NCI-H510A treated with DMSO at 0.1 percent for 48 hours (cell line): ENCODE results near the gene KRT6A.
"Not testable (repeated sequence)": the region's sequence is repeated elsewhere in the genome, so short reads cannot be mapped to it uniquely, and the experiment has no call there.

Experiments
- DNase-seq: peaks from one replicate; lab custom pipeline; 2025; lab: John Stamatoyannopoulos, UW

Gene KRT6A

GRCh38 chr12:52464897-52465296, 28.2 kb downstream of the KRT6A start:
- DNase-seq = no peak

DNA sequence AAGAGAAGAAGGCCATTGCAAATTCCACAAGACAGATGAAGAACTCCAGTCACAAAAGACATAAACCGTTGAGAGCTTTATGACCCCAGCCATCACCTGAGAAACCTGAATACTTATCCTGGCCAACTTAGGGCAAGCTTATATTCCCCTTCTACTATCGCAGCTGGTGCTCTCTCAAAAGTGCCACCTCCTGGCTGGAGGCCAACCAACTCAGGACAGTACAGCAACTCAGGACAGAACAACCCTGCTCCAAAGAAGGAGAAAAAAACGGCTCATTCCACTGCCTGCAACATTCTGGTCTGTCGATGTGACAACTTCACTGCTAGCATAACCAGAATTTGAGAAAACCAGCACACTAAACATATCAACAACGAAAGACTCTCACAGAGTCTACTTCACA, 31.4 kb downstream of the KRT6A start:
- DNase-seq = no peak

- no peak for DNase-seq
Observed at GRCh38 chr12:52458861-52459260, 34.2 kb downstream of the KRT6A start.

DNA sequence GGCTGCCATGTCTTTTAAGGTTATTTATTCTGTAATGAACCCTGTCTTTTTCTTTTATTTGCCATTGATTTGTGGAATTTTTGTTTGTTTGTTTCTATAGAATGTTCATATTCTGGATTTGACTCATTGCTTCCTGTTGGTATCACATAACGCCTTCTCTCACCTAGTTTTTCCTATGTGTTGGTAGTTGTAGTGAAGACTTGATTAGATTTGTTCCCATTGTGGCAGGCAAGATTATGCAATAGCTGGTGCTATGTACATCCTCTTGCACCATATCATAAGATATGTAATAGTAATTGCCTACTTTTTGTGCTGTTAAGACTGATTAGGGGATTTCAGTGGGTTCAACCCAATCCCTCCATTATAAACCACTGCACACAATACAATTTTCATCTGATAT, 37.2 kb downstream of the KRT6A start:
- DNase-seq = no peak

- DNase-seq = peak; percentile 32
Observed at GRCh38 chr12:52454411-52455201, 38.5 kb downstream of the KRT6A start.

DNA sequence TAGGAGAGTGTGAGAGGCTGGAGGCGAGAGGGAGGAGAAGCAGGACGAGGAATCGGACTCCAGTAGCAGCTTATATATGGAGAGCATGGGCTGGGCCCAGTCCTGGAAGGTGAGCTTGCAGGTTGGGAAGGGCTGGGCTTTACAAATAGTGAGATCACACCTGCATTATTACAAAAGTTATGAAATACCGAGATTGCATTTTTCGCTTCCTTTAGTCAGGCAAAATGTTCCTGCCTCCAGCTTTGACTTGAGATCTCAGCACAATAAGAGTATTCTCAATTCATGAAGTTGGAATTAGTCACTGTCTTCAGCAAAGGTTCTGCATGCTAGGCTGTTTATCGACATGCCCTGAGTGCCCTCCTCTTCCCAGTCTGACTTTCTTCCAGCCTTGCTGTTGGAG, 41.0 kb downstream of the KRT6A start, which contains the start of gene KRT6B:
KRT6B (minus strand) TSS at position 46 of the 400 bp plus-strand sequence. CDS start 68 bp downstream, outside the sequence.
- no peak for DNase-seq

GRCh38 chr12:52448228-52448627, 44.8 kb downstream of the KRT6A start:
- no peak for DNase-seq

DNA sequence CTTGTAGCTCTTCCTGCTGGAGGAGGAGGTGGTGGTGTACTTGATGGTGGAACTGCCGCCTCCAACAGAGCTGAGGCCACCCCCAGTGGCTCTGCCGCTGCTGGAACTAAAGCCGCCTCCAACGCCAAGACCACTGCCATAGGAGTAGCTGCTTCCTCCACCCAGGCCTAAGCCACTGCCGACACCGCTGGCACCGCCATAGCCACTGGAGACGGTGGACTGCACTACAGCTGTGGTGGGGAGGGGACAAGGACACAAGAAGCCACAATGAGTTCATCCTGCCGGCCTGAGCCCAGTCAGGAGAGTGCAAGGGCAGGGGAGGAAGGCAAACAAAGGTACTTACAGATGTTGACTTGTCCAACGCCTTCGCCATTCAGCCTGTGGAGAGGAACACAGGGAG, 45.9 kb downstream of the KRT6A start:
- not testable (repeated sequence) for DNase-seq

DNA sequence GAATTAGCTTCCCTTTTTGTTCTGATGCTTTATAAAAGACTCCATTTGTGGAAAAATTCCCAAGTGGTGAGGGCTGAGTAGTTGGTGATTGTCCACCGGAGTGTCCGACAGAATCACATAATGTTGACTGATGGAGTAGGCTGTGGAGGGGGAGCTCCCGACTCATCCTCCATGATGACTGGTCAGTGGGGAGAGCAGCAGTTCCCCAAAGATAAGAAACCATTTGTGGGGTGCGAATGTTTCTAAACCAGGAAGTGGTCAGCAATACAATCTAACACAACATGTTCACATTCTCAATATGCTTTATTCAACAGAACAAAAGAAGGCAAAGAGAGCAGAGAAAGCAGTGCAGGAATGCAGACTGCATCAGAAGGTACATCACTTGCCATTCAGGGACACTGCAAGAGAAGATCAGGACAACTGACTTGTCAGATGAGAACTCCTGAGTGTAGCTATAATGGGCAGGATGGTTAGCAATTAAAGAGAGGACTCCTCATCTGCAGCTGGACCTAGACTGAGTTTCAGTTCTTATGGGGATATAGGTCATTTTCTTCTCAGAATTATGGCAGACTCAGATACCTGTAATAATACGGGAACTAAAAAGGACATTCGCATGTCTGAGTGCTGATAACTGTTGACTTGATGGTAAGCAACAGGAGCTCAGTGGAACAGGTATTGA, 46.6 kb downstream of the KRT6A start:
- DNase-seq = no peak

DNA sequence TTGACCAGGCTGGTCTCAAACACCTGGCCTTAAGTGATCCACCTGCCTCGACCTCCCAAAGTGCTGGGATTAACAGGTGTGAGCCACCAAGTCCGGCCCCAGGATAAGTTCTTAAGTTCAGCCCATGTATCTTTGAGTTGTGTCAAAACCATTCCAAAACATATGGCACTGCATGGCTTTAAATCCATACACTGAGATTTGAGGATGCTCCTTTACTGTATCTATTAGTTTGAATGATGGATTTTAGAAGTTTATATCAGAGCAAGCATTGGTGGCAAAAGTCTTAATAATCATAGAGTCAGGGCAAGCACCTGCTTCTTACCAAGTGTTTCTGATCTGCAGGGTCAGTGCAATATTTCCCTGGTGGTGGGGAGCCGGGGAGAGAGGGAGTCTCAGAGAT, 47.2 kb downstream of the KRT6A start:
- DNase-seq = no peak

GRCh38 chr12:52444647-52445595, 48.1 kb downstream of the KRT6A start:
- DNase-seq = peak; percentile 31

GRCh38 chr12:52443966-52444365, 49.1 kb downstream of the KRT6A start:
- DNase-seq = no peak

DNA sequence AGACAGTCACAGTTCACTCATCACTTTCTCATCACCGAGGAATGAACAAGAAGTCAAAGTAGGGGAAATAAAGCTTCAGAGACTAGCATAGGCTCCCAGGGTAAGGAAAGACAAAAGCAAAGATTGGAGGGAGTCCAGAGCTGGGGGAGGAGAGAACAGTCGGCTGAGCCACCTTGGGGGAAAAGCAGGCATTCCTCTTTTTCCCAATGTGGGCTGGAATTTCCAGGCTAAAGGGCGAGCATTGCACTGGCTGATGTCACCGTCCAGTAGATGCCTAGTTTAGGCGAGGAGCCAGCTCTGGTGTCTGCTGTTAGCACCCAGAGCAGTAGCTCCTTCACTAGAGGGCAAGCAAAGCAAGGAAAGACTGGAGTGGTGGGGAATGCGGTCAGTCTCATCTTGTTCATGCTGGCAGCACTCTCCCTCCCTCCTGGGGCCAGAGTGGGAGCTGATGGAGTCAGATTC, 50.4 kb downstream of the KRT6A start:
- no peak for DNase-seq

- DNase-seq = no peak
Observed at GRCh38 chr12:52441320-52441911, 51.6 kb downstream of the KRT6A start.

- no peak for DNase-seq
Observed at GRCh38 chr12:52440821-52441319, 52.2 kb downstream of the KRT6A start.

DNA sequence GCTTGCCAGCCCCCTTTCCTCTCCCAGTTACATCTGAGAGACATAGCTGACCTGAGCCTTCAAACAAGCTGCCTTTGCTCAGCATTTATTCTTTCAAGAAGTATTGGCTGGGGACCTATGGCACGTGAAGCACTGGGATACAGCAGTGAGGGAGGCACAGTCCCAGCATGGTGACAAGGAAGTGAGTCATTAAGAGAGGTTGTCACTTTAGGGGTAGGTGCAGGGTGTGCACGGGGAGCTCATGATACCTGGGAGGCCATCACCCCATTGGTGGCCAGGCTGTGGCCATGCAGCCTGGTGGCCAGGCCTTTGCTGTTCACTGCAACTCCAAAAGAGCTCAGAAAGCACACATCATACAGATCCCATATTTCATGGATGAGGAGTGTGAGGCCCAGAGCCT, 53.2 kb downstream of the KRT6A start:
- DNase-seq = no peak

DNA sequence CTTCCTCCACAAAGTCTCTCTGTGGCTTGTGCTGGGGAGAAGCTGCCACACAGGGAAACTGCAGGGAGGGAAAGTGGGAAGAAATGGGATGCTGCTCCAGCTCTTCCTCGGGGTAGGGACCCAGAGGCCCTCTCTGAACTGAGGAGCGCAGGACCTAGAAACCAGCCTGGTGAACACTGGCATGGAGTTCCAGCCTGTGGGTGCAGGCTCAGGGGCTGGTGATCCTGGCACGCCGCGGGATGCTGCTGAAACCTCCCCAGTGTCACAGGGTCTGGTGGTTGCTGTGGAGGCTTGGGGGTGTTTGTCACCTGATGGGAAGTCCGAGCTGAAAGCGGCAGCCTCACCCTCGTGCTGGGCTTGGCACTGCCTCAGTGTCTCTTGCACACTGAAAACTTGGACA, 53.6 kb downstream of the KRT6A start:
- no peak for DNase-seq

DNA sequence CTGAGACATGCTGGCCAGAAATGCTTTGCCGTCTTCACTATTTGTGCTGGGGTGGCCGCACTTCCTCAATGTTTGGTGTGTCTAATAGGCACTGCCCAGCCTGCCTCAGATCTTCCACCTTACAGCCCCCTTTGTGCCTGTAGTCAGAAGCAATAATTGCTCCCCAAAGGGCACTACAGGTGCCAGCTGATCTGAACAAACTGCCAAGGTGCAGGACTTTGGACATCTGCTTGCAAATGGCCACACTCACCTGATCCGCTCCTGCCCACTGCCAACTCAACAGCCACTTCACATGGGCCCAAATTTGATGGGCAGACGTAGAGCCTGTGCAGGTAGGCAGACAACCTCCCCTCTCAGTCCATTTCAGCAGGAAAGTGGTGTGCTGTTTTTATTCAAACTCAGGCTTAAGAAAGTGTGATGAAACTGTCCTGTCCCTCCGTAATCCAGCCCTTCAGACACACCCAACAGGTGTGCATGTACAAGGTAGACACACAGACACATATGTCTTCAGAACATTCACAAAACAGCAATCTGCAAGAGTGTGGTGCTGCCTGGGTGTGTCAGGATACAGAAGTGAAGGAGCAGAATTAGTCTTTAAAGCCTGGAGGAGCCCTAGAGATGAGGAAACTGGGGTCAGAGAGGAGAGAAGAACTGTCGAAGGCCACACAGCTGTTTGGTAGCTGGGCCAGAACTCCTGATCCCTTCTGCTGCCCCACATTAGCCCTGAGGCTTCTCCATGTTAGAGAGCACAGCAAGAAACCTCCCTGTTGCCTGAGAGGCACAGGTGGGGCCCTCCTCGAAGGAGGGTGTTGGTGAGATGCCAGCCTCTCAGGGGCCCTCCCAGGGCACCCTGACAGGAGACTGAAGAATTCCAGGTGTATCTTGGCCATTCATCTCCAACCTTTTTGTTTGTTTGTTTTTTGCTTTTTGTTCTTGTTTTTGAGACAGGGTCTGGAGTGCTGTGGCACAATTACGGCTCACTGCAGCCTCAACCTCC, 54.5 kb downstream of the KRT6A start:
- no peak for DNase-seq

DNA sequence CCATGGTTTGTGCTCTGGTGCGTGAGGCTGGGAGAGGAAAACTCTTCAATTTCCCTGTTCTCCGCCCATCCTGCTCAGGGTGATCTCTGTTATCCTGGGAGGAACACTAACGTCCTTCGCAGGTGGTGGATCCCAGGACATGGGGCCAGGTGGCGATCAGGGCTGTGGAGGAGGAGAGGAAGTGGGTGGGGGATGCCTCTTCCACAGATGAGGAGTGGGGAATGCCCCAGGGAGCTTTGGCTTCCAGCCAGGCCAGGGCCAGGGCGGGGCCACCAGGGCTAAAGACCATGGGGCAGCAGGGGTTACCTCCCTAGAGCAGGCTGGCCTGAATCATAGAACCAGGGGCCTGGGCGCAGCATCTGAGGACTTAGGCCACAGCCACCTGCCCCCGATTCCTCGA, 55.5 kb downstream of the KRT6A start:
- no peak for DNase-seq
